ENCODE measurements around the gene FAXC.

FAXC gene

DNA sequence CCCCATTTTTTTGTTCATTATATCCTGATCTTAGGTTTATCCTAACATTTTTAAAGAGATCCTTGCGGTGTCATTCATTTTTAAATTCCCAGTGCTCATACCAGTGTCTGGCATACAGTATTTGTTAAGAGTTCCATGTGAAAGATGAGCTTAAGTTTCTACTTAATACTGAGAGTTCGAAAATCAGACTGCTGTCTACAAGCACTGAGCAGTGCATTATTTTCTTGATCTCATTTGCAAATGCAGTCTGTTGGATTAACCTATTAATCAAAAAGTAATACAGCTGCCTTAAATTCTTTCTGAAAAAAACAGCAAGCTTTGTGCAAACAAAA is 43.9 kb upstream of the FAXC start:
- peak overlapping the region; percentile 79 for H2AFZ ChIP-seq (ENCODE audit: low read length)
- no peak for DNase-seq

DNA sequence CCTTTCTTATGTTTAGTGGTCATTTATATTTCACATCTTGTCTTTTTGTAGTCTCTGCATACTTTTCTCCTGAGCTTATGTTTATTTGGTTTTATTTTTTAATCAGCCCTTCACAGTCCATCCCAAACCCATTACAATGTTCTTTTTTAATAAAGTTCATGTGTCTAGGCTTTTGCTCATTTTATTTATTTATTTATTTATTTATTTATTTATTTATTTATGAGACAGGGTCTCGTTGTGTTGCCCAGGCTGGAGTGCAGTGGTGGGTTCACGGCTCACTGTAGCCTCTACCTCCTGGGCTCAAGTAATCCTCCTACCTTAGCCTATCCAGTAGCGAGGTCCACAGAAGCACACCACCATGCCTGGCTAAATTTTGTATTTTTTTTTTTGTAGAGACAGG is 41.4 kb upstream of the FAXC start:
- peaks cover 13% of the 10 kb centered on the region; the same call in 1 of the 2 replicates for H3F3A ChIP-seq (ENCODE audit: insufficient read depth, low read length)
- no peaks in the 10 kb centered on the region for H3K79me2 ChIP-seq (ENCODE audit: low read length)
- TF ChIP-seq, protein P1, sequence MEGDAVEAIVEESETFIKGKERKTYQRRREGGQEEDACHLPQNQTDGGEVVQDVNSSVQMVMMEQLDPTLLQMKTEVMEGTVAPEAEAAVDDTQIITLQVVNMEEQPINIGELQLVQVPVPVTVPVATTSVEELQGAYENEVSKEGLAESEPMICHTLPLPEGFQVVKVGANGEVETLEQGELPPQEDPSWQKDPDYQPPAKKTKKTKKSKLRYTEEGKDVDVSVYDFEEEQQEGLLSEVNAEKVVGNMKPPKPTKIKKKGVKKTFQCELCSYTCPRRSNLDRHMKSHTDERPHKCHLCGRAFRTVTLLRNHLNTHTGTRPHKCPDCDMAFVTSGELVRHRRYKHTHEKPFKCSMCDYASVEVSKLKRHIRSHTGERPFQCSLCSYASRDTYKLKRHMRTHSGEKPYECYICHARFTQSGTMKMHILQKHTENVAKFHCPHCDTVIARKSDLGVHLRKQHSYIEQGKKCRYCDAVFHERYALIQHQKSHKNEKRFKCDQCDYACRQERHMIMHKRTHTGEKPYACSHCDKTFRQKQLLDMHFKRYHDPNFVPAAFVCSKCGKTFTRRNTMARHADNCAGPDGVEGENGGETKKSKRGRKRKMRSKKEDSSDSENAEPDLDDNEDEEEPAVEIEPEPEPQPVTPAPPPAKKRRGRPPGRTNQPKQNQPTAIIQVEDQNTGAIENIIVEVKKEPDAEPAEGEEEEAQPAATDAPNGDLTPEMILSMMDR (IDR thresholded peaks at IDR 0.05; ENCODE audit: low read length): no peak
- no peak for TF ChIP-seq EZH2phosphoT487 (IDR thresholded peaks at IDR 0.05; ENCODE audit: low read length)
- no peak for TF ChIP-seq EZH2 (optimal IDR thresholded peaks at IDR 0.05; ENCODE audit: low read depth, low read length)
- H3K4me2 ChIP-seq (ENCODE audit: low read depth, low read length): no peak overlapping the region
- no peaks in the 10 kb centered on the region for H3K36me3 ChIP-seq (replicated peaks; ENCODE audit: insufficient read depth, low read length)
- H3K27ac ChIP-seq (ENCODE audit: low read length): no peak overlapping the region
- H4K20me1 ChIP-seq (ENCODE audit: insufficient read depth, low read length): no peaks in the 10 kb centered on the region
- no peaks in the 10 kb centered on the region for H3K27me3 ChIP-seq (replicated peaks; ENCODE audit: insufficient read depth, low read length)
- H3K9me2 ChIP-seq (replicated peaks; ENCODE audit: insufficient read depth, low read length): no peaks in the 10 kb centered on the region
- no peak for DNase-seq
- H3K9ac ChIP-seq (ENCODE audit: low read length): no peak overlapping the region
- no peak overlapping the region for H3K4me3 ChIP-seq (ENCODE audit: low read length)
- no peak overlapping the region for H2AFZ ChIP-seq (ENCODE audit: low read length)
- H3K9me3 ChIP-seq (replicated peaks; ENCODE audit: insufficient read depth, low read length): no peaks in the 10 kb centered on the region
- H3K4me1 ChIP-seq (ENCODE audit: low read length): no peaks in the 10 kb centered on the region

More for the DNA sequence above, 43.9 kb upstream of the FAXC start:
- TF ChIP-seq EZH2phosphoT487 (IDR thresholded peaks at IDR 0.05; ENCODE audit: low read length) (no peak), EZH2 (optimal IDR thresholded peaks at IDR 0.05; ENCODE audit: low read depth, low read length) (no peak)
- TF ChIP-seq, protein P1 (IDR thresholded peaks at IDR 0.05; ENCODE audit: low read length): no peak
- Histone ChIP-seq H3K4me3 (ENCODE audit: low read length) (peak overlapping the region; percentile 82), H3K4me1 (ENCODE audit: low read length) (no peaks in the 10 kb centered on the region), H3K27ac (ENCODE audit: low read length) (peak overlapping the region; percentile 68; the same call in 1 of the 2 replicates), H4K20me1 (ENCODE audit: insufficient read depth, low read length) (no peaks in the 10 kb centered on the region), H3K9ac (ENCODE audit: low read length) (peak overlapping the region; percentile 72; the same call in 1 of the 2 replicates), H3K36me3 (replicated peaks; ENCODE audit: insufficient read depth, low read length) (no peaks in the 10 kb centered on the region), H3K27me3 (replicated peaks; ENCODE audit: insufficient read depth, low read length) (no peaks in the 10 kb centered on the region), H3K9me3 (replicated peaks; ENCODE audit: insufficient read depth, low read length) (no peaks in the 10 kb centered on the region), H3K79me2 (ENCODE audit: low read length) (no peaks in the 10 kb centered on the region), H3F3A (ENCODE audit: insufficient read depth, low read length) (peaks cover 13% of the 10 kb centered on the region; the same call in 1 of the 2 replicates), H3K9me2 (replicated peaks; ENCODE audit: insufficient read depth, low read length) (no peaks in the 10 kb centered on the region), H3K4me2 (ENCODE audit: low read depth, low read length) (peak overlapping the region; percentile 65)

DNA sequence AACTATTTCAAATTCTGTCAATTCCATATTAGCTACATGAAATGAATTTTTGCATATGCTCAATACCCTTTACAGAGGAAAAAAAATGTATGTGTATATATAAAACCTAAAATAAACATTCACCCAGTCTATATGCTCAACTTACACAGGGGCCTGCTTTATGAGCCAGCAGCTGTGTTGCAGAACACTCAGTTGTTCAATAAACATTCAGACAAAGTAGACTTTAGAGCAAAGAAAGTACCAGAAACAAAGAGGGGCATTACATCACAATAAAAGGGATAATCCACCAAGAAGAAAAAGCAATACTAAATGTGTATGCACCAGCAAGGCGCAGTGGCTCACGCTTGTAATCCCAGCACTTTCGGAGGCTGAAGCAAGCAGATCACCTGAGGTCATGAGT is 35.0 kb upstream of the FAXC start:
- H3K36me3 ChIP-seq (replicated peaks; ENCODE audit: insufficient read depth, low read length): no peaks in the 10 kb centered on the region
- no peak overlapping the region for H3K27ac ChIP-seq (ENCODE audit: low read length)
- DNase-seq: no peak
- H2AFZ ChIP-seq (ENCODE audit: low read length): no peak overlapping the region
- no peaks in the 10 kb centered on the region for H3F3A ChIP-seq (ENCODE audit: insufficient read depth, low read length)
- H4K20me1 ChIP-seq (ENCODE audit: insufficient read depth, low read length): no peaks in the 10 kb centered on the region
- H3K79me2 ChIP-seq (ENCODE audit: low read length): no peaks in the 10 kb centered on the region
- no peak overlapping the region for H3K9ac ChIP-seq (ENCODE audit: low read length)
- TF ChIP-seq EZH2 (optimal IDR thresholded peaks at IDR 0.05; ENCODE audit: low read depth, low read length): no peak
- TF ChIP-seq, protein P1 (IDR thresholded peaks at IDR 0.05; ENCODE audit: low read length): no peak
- no peak for TF ChIP-seq EZH2phosphoT487 (IDR thresholded peaks at IDR 0.05; ENCODE audit: low read length)
- no peaks in the 10 kb centered on the region for H3K27me3 ChIP-seq (replicated peaks; ENCODE audit: insufficient read depth, low read length)
- no peaks in the 10 kb centered on the region for H3K4me1 ChIP-seq (ENCODE audit: low read length)
- H3K9me3 ChIP-seq (replicated peaks; ENCODE audit: insufficient read depth, low read length): no peaks in the 10 kb centered on the region
- H3K9me2 ChIP-seq (replicated peaks; ENCODE audit: insufficient read depth, low read length): no peaks in the 10 kb centered on the region
- H3K4me3 ChIP-seq (ENCODE audit: low read length): no peak overlapping the region
- no peak overlapping the region for H3K4me2 ChIP-seq (ENCODE audit: low read depth, low read length)
